SK-N-SH treated with all-trans-retinoic acid at 6 μM for 48 hours (cell line): ENCODE results near the gene CHRNB1.

Experiments used
- ATAC-seq: fragments of 200-7000 bp; cut with Tn5 transposase; 3 replicates; pipeline ENCODE4 v1.9.1; 2020; ENCODE audit warnings: mild to moderate bottlenecking, moderate library complexity
- ARNTL ChIP-seq: fragments of 450-650 bp; formaldehyde crosslinking; IDR thresholded peaks from 2 replicates; pipeline ENCODE4 v1.5.0; 2020; ENCODE audit warnings: low read depth, mild to moderate bottlenecking, moderate library complexity, borderline replicate concordance
- CREB5 ChIP-seq: fragments of 250-450 bp; sonication (Bioruptor Pico); IDR thresholded peaks from 2 replicates; pipeline ENCODE4 v1.5.1; 2020; ENCODE audit warnings: low read depth, mild to moderate bottlenecking, moderate library complexity
- CSDC2 ChIP-seq: fragments of 250-450 bp; sonication (Bioruptor Pico); IDR thresholded peaks from 2 replicates; pipeline ENCODE4 v1.5.0; 2020; ENCODE audit warnings: mild to moderate bottlenecking, moderate library complexity
- ESRRG ChIP-seq: fragments of 250-450 bp; sonication (Bioruptor Pico); IDR thresholded peaks from 2 replicates; pipeline ENCODE4 v1.6.1; 2021; ENCODE audit warnings: mild to moderate bottlenecking
- GLIS3 ChIP-seq: fragments of 250-450 bp; sonication (Bioruptor Pico); IDR thresholded peaks from 2 replicates; pipeline ENCODE4 v1.5.0; 2020; ENCODE audit warnings: mild to moderate bottlenecking, moderate library complexity
- ISL1 ChIP-seq: fragments of 250-450 bp; sonication (Bioruptor Pico); IDR thresholded peaks from 2 replicates; pipeline ENCODE4 v2.1.2; 2022; ENCODE audit warnings: mild to moderate bottlenecking, moderate library complexity
- OSR1 ChIP-seq: fragments of 250-450 bp; sonication (Bioruptor Pico); IDR thresholded peaks from 2 replicates; pipeline ENCODE4 v1.8.0; 2022; ENCODE audit warnings: moderate library complexity, mild to moderate bottlenecking, inconsistent platforms
- POU6F1 ChIP-seq: fragments of 250-450 bp; sonication (Bioruptor Pico); IDR thresholded peaks from 2 replicates; pipeline ENCODE4 v1.8.0; 2021; ENCODE audit warnings: low read depth, mild to moderate bottlenecking, moderate library complexity, borderline replicate concordance
- PPARA ChIP-seq: fragments of 250-450 bp; sonication (Bioruptor Pico); IDR thresholded peaks from 2 replicates; pipeline ENCODE4 v1.5.0; 2020; ENCODE audit warnings: mild to moderate bottlenecking, borderline replicate concordance
- RARB ChIP-seq: fragments of 250-450 bp; sonication (Bioruptor Pico); IDR thresholded peaks from 2 replicates; pipeline ENCODE4 v1.8.0; 2021; ENCODE audit warnings: mild to moderate bottlenecking, moderate library complexity
- SNAI2 ChIP-seq: fragments of 250-450 bp; sonication (Bioruptor Pico); IDR thresholded peaks from 2 replicates; pipeline ENCODE4 v1.5.0; 2020; ENCODE audit warnings: mild to moderate bottlenecking, moderate library complexity
- TCF4 ChIP-seq: fragments of 250-450 bp; sonication (Bioruptor Pico); IDR thresholded peaks from 2 replicates; pipeline ENCODE4 v1.8.0; 2021; ENCODE audit warnings: mild to moderate bottlenecking, moderate library complexity, borderline replicate concordance
- TOX ChIP-seq: fragments of 250-450 bp; sonication (Bioruptor Pico); IDR thresholded peaks from 2 replicates; pipeline ENCODE4 v1.8.0; 2021; ENCODE audit warnings: mild to moderate bottlenecking, moderate library complexity, borderline replicate concordance
- ZC3H10 ChIP-seq: fragments of 250-450 bp; sonication (Bioruptor Pico); IDR thresholded peaks from 2 replicates; pipeline ENCODE4 v1.5.1; 2021; ENCODE audit warnings: mild to moderate bottlenecking, moderate library complexity
- ZFP3 ChIP-seq: fragments of 250-450 bp; sonication (Bioruptor Pico); IDR thresholded peaks from 2 replicates; pipeline ENCODE4 v1.5.0; 2020; ENCODE audit warnings: mild to moderate bottlenecking, moderate library complexity
- ZFP30 ChIP-seq: fragments of 450-650 bp; formaldehyde crosslinking; IDR thresholded peaks from 2 replicates; pipeline ENCODE4 v1.5.0; 2022; ENCODE audit warnings: mild to moderate bottlenecking, moderate library complexity
- ZNF565 ChIP-seq: fragments of 450-650 bp; formaldehyde crosslinking; conservative IDR thresholded peaks from 2 replicates; pipeline ENCODE4 v1.5.0; 2020; ENCODE audit warnings: low read depth, mild to moderate bottlenecking, moderate library complexity
- ZNF70 ChIP-seq: fragments of 450-650 bp; formaldehyde crosslinking; IDR thresholded peaks from 2 replicates; pipeline ENCODE4 v1.5.0; 2020; ENCODE audit warnings: mild to moderate bottlenecking, moderate library complexity
- ZNF8 ChIP-seq: fragments of 450-650 bp; formaldehyde crosslinking; IDR thresholded peaks from 2 replicates; pipeline ENCODE4 v1.5.0; 2020; ENCODE audit warnings: mild to moderate bottlenecking, moderate library complexity
- TF ChIP-seq, protein P1 (sequence below): fragments of 250-450 bp; sonication (Bioruptor Pico); IDR thresholded peaks from 2 replicates; pipeline ENCODE4 v1.5.0; 2020; ENCODE audit warnings: mild to moderate bottlenecking, moderate library complexity
- TF ChIP-seq, protein P2 (sequence below): fragments of 250-450 bp; sonication (Bioruptor Pico); IDR thresholded peaks from 2 replicates; pipeline ENCODE4 v1.8.0; 2020; ENCODE audit warnings: mild to moderate bottlenecking, moderate library complexity, borderline replicate concordance
- TF ChIP-seq, protein P3 (sequence below): fragments of 250-450 bp; sonication (Bioruptor Pico); IDR thresholded peaks from 2 replicates; pipeline ENCODE4 v1.5.1; 2021; ENCODE audit warnings: mild to moderate bottlenecking, moderate library complexity

CHRNB1 gene

GRCh38 chr17:7428557-7428956 is 16.3 kb upstream of the CHRNB1 start, which contains the start of gene SPEM3:
Gene SPEM3, plus strand, starts transcription at chr17:7428857. Its CDS starts 46 bp downstream, at chr17:7428903.
- no peak; the same call in 2 of the 3 replicates for ATAC-seq
- TF ChIP-seq TCF4 (CRISPR knock-in tag): no peak
- TF ChIP-seq, protein P1, sequence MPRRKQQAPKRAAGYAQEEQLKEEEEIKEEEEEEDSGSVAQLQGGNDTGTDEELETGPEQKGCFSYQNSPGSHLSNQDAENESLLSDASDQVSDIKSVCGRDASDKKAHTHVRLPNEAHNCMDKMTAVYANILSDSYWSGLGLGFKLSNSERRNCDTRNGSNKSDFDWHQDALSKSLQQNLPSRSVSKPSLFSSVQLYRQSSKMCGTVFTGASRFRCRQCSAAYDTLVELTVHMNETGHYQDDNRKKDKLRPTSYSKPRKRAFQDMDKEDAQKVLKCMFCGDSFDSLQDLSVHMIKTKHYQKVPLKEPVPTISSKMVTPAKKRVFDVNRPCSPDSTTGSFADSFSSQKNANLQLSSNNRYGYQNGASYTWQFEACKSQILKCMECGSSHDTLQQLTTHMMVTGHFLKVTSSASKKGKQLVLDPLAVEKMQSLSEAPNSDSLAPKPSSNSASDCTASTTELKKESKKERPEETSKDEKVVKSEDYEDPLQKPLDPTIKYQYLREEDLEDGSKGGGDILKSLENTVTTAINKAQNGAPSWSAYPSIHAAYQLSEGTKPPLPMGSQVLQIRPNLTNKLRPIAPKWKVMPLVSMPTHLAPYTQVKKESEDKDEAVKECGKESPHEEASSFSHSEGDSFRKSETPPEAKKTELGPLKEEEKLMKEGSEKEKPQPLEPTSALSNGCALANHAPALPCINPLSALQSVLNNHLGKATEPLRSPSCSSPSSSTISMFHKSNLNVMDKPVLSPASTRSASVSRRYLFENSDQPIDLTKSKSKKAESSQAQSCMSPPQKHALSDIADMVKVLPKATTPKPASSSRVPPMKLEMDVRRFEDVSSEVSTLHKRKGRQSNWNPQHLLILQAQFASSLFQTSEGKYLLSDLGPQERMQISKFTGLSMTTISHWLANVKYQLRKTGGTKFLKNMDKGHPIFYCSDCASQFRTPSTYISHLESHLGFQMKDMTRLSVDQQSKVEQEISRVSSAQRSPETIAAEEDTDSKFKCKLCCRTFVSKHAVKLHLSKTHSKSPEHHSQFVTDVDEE: no peak
- TF ChIP-seq, protein P2, sequence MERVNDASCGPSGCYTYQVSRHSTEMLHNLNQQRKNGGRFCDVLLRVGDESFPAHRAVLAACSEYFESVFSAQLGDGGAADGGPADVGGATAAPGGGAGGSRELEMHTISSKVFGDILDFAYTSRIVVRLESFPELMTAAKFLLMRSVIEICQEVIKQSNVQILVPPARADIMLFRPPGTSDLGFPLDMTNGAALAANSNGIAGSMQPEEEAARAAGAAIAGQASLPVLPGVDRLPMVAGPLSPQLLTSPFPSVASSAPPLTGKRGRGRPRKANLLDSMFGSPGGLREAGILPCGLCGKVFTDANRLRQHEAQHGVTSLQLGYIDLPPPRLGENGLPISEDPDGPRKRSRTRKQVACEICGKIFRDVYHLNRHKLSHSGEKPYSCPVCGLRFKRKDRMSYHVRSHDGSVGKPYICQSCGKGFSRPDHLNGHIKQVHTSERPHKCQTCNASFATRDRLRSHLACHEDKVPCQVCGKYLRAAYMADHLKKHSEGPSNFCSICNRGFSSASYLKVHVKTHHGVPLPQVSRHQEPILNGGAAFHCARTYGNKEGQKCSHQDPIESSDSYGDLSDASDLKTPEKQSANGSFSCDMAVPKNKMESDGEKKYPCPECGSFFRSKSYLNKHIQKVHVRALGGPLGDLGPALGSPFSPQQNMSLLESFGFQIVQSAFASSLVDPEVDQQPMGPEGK (CRISPR knock-in tag): no peak
- no peak for TF ChIP-seq CREB5 (CRISPR knock-in tag)
- no peak for TF ChIP-seq ZNF565 (CRISPR knock-in tag)
- TF ChIP-seq CSDC2 (CRISPR knock-in tag): no peak
- no peak for TF ChIP-seq PPARA (CRISPR knock-in tag)
- no peak for TF ChIP-seq ZFP30 (CRISPR knock-in tag)
- TF ChIP-seq ZFP3: no peak
- TF ChIP-seq OSR1 (CRISPR knock-in tag): no peak
- TF ChIP-seq, protein P3, sequence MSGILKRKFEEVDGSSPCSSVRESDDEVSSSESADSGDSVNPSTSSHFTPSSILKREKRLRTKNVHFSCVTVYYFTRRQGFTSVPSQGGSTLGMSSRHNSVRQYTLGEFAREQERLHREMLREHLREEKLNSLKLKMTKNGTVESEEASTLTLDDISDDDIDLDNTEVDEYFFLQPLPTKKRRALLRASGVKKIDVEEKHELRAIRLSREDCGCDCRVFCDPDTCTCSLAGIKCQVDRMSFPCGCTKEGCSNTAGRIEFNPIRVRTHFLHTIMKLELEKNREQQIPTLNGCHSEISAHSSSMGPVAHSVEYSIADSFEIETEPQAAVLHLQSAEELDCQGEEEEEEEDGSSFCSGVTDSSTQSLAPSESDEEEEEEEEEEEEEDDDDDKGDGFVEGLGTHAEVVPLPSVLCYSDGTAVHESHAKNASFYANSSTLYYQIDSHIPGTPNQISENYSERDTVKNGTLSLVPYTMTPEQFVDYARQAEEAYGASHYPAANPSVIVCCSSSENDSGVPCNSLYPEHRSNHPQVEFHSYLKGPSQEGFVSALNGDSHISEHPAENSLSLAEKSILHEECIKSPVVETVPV (CRISPR knock-in tag): no peak
- TF ChIP-seq ZNF8 (CRISPR knock-in tag): no peak
- no peak for TF ChIP-seq TOX
- TF ChIP-seq ZC3H10 (CRISPR knock-in tag): no peak
- no peak for TF ChIP-seq POU6F1 (CRISPR knock-in tag)
- TF ChIP-seq RARB: no peak
- no peak for TF ChIP-seq GLIS3
- no peak for TF ChIP-seq ARNTL (CRISPR knock-in tag)
- TF ChIP-seq SNAI2 (CRISPR knock-in tag): no peak
- TF ChIP-seq ISL1 (CRISPR knock-in tag): no peak

DNA sequence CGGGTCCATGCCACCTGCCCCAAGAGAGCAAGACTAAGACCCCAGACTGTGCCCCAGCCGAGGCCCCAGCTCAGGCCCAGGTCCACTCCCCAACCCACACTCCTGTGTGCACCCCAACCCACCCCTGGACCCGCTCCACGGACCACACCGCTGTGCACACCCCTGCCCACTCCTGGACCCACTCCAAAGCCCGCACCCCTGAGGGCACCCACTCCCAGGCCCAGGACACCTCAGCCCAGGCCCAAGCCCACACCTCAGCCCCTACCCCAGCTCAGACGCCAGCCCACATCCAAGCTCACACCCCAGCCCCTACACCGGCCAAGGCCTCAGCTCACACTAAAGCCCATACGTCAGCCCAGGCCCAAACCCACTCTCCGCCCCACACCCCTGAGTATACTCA is 15.1 kb upstream of the CHRNB1 start:
- ATAC-seq: no peak
- no peak for TF ChIP-seq TOX
- no peak for TF ChIP-seq ZFP3
- no peak for TF ChIP-seq ARNTL (CRISPR knock-in tag)
- TF ChIP-seq ZNF70 (CRISPR knock-in tag): no peak
- TF ChIP-seq ISL1 (CRISPR knock-in tag): no peak
- no peak for TF ChIP-seq OSR1 (CRISPR knock-in tag)

- no peak for TF ChIP-seq ARNTL (CRISPR knock-in tag)
- no peak for TF ChIP-seq ZNF565 (CRISPR knock-in tag)
- TF ChIP-seq TCF4 (CRISPR knock-in tag): no peak
- TF ChIP-seq ESRRG (CRISPR knock-in tag): no peak
- TF ChIP-seq ZNF70 (CRISPR knock-in tag): no peak
- no peak for TF ChIP-seq ISL1 (CRISPR knock-in tag)
- ATAC-seq: no peak
These were observed 13.6 kb upstream of the CHRNB1 start for GRCh38 chr17:7431231-7431630.
